ENCODE data around the gene BRD1.

BRD1 gene

GRCh38 chr22:49800408-49801238 lies 27.1 kb downstream of the BRD1 start:
- DNase-seq: no peak

DNA sequence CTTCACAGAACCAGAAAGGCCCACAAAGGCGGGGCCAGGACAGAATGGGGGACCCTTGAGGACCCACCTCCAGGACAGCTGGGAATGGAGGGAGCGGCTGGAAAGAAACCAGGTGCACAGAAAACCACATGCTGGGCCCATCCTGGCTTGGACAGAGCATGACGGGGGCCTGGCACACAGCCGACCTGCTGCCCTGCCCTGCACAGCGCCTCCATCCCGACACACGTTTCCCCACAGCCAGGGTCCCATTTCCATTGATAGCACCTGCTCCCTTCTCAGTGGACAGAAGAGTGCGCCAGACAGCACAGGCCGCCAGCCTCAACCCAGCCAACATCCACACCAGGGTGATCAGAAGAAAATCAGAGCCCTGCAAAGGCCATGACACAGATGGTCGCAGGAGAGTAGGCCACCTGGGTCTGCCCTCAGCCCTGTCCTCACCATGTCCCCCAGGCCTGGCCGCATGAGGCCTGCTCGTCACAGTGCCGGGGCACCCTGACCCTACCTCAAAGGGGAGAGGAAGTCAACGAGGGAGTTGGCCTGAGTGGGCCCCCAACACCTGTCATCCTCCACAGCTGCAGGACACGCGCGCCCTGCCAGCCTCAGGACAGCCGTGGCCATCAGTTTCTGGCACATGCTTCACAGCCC lies 28.1 kb downstream of the BRD1 start:
- DNase-seq: no peak

DNA sequence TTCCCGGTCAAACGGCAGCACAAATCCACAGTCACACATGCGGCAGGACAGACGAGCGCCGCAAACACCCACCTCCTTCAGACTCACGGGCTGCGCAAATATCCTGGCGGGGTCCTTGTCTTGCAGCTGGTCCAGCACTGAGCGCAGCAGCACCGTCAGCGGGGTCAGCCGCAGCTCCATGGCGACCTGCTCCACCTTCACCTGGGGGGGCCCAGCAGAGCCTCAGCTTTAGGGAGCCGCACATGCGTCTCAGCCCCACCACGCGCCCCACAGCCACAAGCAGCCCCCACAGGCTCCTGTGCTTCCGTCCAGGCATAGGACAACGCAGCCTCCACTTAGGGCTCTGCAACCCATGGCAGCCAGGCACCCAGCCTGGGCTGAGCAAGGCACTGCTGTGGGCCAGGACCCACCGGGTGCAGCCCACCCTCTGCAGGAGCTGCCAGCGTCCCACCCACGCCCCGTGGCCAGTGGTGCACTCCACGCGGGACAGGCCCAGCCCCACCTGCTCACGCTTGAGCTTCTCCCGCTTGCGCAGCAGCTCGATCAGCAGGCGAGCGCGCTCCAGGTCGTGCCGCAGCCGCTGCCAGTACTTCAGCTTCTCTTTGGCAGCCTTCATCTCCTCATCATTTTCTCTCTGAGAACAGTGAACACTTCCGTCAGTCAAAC lies 29.1 kb downstream of the BRD1 start:
- DNase-seq: no peak

GRCh38 chr22:49797706-49798105 lies 30.0 kb downstream of the BRD1 start:
- DNase-seq: no peak

DNA sequence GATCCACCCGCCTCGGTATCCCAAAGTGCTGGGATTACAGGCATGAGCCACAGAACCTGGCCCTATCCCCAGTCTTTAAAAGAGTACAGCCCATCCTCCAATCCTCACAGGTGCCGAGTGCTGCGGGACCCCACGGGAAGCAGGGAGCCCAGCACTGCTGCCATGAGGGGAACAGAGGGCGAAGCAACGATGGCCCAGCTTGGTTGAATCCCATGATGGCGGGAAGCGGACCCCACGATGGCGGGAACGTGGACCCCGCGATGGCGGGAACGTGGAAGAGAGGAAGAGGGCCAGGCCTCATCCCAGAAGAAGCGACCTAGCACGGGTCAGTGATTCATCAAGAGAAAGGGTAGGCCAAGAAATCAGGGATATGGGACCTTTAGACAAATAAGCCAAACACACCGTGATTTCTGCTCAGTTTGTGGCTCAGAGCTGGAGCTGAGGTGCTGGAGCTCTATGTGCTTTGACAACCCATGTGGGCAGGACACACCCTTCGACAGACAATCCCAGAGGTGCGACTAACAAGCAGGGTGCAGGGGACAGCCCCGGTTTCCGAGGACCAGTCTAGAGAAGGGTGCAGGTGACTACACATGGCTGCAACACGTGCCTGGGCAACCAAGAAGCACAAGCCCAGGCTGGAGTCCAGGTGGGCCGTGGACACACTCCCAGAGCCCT lies 30.9 kb downstream of the BRD1 start:
- no peak for DNase-seq

DNA sequence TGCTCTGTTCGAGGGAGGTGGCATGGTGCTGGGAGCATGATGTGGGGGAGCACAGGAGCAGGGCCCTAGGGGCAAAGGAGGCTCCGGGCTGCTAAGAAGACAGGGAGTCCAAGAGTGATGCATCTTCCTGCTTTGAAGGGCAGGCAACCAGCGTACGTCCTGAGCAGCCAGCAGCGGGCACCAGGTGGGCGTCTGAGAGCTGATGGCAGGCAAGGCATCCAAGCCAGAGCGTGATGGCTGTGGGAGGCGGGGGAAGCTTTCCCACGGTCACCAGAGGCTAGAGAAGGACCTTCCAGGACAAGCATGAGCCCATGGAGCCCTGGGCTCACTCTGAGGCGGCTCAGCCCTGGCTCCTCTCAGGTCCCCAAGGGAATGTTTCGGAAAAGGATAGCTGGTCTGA lies 32.2 kb downstream of the BRD1 start:
- no peak for DNase-seq

DNA sequence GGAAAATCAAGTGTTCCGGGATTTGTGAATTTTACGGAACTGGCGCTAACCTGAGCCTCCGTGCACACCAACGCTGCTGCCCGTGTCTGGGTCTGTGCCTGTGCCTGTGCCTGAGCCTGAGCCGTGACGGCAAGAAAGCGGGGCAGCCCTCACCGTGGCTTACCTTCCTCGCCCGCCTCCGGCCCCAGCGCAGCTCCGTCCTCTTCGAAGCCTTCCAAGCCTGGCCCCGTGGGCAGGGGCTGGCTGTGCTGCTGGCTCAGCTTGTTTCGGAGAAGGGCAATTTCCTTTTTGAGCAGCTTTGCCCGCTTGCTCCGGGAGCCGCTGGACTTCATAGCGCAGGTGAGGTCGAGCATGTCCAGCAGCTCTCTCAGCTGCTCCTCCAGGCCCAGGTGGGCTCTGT lies 33.8 kb downstream of the BRD1 start:
- DNase-seq: no peak

GRCh38 chr22:49793296-49793695 lies 34.4 kb downstream of the BRD1 start:
- DNase-seq: no peak

GRCh38 chr22:49792107-49792506 lies 35.6 kb downstream of the BRD1 start:
- DNase-seq: no peak

GRCh38 chr22:49791682-49792081 lies 36.0 kb downstream of the BRD1 start:
- DNase-seq: no peak

- DNase-seq: no peak
Measured at GRCh38 chr22:49790912-49791311, 36.8 kb downstream of the BRD1 start.

GRCh38 chr22:49789289-49790141 lies 38.2 kb downstream of the BRD1 start:
- no peak for DNase-seq

DNA sequence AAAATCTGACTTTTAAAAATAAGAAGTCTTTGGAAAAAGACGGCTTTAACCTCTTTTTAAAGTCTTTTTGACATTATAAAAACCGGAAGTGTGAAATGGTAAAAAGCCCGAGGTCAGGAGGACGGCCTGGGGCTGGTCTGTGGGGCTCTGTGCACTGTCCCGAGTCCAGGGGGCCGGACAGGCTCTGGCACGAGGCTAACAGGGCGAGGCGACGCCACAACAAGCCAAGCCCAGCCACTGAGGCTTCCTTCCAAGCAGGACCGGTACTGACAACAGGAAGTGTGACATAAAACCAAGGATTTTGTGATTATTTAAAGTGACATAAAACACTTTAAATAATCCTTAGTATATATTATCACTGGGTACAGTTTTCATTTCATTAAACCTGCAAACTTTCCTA lies 39.2 kb downstream of the BRD1 start:
- no peak for DNase-seq

GRCh38 chr22:49787861-49788260 lies 39.8 kb downstream of the BRD1 start:
- no peak for DNase-seq

- no peak for DNase-seq
Measured at GRCh38 chr22:49786976-49787706, 40.5 kb downstream of the BRD1 start.

DNA sequence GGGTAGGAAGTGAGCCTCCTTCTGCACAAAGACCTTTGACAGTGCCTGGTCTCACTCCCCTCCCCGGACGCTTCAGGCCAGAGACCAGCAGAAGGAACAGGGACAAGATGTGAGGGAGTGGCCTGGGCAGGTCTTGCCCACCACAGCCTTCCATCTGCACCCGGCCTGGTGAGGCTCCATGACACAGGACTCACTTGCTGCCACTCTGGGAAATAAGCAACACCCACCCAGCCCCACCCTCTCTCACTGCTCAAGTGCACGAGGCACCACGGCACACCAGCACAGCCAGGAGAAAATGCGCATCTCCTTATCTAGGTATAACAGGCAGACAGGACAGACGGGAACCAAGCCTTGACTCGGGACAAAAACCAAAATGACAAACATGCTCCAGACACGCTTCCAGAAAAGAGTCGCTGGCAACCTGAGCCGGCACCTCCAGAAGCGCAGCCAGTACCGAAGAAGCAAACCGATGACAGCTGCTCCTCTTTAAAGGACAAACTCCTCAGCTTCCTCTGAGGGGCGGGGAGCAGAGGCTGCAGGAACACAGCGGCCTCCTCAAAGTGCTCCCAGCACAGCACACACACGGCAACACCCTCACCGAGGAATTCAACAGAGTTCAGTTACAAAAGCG lies 41.7 kb downstream of the BRD1 start:
- no peak for DNase-seq

DNA sequence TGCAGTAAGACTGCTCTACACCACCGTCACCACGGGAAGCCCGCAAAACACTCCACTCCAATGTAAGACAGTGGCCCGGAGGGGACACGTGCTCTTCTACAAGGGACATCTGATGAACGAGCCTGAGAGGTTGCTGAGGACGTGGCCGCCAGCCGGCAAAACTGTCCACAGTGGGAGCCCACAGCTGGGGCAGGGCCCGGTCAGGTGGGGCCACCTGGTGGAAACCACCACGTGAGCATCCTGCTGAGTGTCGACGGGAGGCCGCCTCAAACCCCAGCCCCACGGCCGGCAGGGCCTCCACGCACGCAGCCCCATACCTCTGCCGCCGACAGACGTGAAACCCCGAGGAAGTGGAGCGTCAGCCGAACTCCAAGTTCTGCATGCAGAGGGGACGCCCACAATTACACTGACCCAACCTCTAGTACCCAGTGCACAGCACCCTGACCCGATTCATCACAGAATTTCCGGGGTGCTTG lies 42.6 kb downstream of the BRD1 start:
- DNase-seq: no peak

DNA sequence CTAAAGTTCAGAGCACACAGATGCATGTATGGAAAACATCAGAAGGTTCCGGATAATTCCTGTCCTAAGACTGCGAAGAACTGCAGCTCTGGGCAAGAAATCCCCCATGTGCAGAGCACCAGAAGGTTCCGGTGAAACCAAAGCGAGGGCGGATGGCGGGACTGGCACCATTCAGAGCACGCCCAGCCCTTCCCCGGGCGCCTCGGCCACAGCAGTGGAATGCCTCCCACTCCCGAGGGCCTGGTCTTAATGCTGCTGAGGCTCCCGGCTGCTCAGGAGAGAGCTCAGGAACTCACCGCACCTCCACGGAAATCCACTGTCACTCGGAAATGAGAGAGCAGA lies 43.1 kb downstream of the BRD1 start:
- no peak for DNase-seq

- no peak for DNase-seq
Measured at GRCh38 chr22:49783926-49784629, 43.6 kb downstream of the BRD1 start.

- DNase-seq: no peak
Measured at GRCh38 chr22:49783036-49783746, 44.5 kb downstream of the BRD1 start.

All from NCI-H2107 (cell line).